ENCODE data around the gene ST3GAL5.

The ST3GAL5 gene

GRCh38 chr2:85793584-85793983 is 95.2 kb downstream of the ST3GAL5 start:
- DNase-seq (ENCODE audit: low read depth in 2 of 2, low spot score in 1 of 2) = no peak

- DNase-seq (ENCODE audit: low read depth in 2 of 2, low spot score in 1 of 2) = no peak
Measured at GRCh38 chr2:85792783-85793441, 95.9 kb downstream of the ST3GAL5 start.

GRCh38 chr2:85791704-85792565 is 96.9 kb downstream of the ST3GAL5 start:
- DNase-seq (ENCODE audit: low read depth in 2 of 2, low spot score in 1 of 2) = no peak

GRCh38 chr2:85790499-85791188 is 98.1 kb downstream of the ST3GAL5 start:
- no peak for DNase-seq (ENCODE audit: low read depth in 2 of 2, low spot score in 1 of 2)

DNA sequence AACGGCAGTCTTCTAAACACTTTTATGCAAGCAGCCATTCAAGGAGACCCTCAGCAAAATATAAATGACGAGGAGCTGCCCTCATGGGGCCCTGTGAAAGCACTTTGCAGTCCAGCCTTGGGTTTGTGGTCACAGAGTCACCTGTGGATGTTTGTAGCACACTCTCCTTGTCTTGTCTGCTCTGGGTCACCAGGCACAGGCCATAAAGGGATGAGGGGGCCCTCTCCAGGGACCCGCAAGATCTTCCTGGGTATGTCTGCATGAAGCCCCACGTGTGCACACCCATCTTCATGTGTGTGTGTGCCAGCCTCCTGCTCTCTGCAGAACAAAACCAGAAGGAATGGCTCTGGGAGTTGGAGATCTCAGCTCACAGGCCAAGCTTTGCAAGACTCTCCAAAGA is 98.8 kb downstream of the ST3GAL5 start:
- no peak for DNase-seq (ENCODE audit: low read depth in 2 of 2, low spot score in 1 of 2)

GRCh38 chr2:85789271-85789670 is 99.5 kb downstream of the ST3GAL5 start:
- DNase-seq (ENCODE audit: low read depth in 2 of 2, low spot score in 1 of 2) = no peak

DNA sequence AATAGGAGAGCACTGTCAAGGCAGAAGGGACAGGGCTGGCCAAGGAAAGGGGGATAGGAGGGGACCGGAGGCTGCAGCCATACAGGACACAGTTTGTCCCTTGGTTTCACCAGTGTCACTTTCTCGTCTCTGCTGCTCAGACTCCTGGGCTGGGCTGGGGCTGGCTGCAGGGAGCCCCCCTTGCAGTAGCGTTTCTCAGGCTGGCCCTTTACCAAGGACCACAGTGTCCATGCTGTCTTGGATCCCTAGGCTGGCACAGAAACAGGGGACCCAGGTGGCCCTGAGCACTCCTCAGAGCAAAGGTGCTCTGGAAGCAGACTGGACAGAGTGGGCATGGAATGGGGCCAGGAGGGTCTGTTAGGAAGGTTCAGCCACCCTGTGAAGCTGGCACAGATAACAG is 100.2 kb downstream of the ST3GAL5 start:
- DNase-seq (ENCODE audit: low read depth in 2 of 2, low spot score in 1 of 2) = no peak

DNA sequence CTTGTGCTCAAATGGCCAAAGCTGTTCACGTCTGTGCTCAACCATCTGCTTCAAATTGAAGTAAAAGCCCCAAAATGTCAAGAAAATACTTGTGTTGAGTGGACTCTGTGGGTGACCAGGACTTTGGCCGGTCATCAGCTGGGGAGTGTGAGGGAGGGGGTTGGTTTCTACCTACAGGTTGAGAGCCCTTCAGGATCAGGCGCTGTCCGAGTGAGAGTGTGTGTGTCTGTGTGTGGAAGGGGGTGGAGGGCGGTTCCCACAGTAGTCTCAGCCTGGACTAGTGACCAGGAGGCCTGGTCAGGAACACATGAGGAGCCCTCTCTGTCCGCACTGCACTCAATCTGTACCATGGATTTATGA is 100.8 kb downstream of the ST3GAL5 start:
- DNase-seq (ENCODE audit: low read depth in 2 of 2, low spot score in 1 of 2) = no peak

- no peak for DNase-seq (ENCODE audit: low read depth in 2 of 2, low spot score in 1 of 2)
Measured at GRCh38 chr2:85787282-85787980, 101.4 kb downstream of the ST3GAL5 start.
